Keratinocyte (primary cell): Measurements from ENCODE around the gene FASN. TPM values are rescaled to one million over a fixed set of nuclear protein-coding genes. Genes with fewer than 3 reads are reported as not detected.

Source experiments
- DNase-seq: peaks from one replicate; pipeline ENCODE4 v3.0.0-alpha.2; 2011; ENCODE audit warnings: low read depth, missing footprints, low spot score
- FAIRE-seq: peaks from 2 replicates; lab custom pipeline; 2011; peaks lifted over from hg19 to GRCh38; lab: Jason Lieb, UNC
- H2AFZ ChIP-seq: 2 replicates; pipeline ENCODE4 v1.6.0; 2012; ENCODE audit warnings: low read length, control low read depth, inconsistent platforms; ENCODE audit not compliant: control insufficient read depth
- H3K27ac ChIP-seq: 2 replicates; pipeline ENCODE4 v1.5.1; 2011; ENCODE audit warnings: low read length; ENCODE audit not compliant: control insufficient read depth, insufficient read depth
- H3K27me3 ChIP-seq: 3 replicates; pipeline ENCODE4 v1.6.0; 2011; ENCODE audit warnings: low read length; ENCODE audit not compliant: control insufficient read depth, insufficient read depth; ENCODE audit errors: extremely low read depth
- H3K36me3 ChIP-seq, 2 experiments: 2 replicates in 1 of 2; 3 replicates in 1 of 2; pipeline ENCODE4 v1.5.1; 2011; ENCODE audit warnings: low read length in 2 of 2, mild to moderate bottlenecking in 1 of 2; ENCODE audit not compliant: control insufficient read depth in 2 of 2, insufficient read depth in 2 of 2; ENCODE audit errors: extremely low read depth in 1 of 2
- H3K4me1 ChIP-seq: 3 replicates; pipeline ENCODE4 v1.5.1; 2011; ENCODE audit warnings: low read length; ENCODE audit not compliant: control insufficient read depth, insufficient read depth; ENCODE audit errors: extremely low read depth
- H3K4me2 ChIP-seq: 3 replicates; pipeline ENCODE4 v1.6.0; 2011; ENCODE audit warnings: low read depth, low read length; ENCODE audit not compliant: control insufficient read depth, insufficient read depth; ENCODE audit errors: extremely low read depth
- H3K4me3 ChIP-seq, 3 experiments: fragments of 200-600 bp in 1 of 3; sonication (generic) in 1 of 3; 2 replicates in 2 of 3; 3 replicates in 1 of 3; pipeline ENCODE4 v1.5.1; 2011 to 2016; ENCODE audit warnings: low read length in 3 of 3, mild to moderate bottlenecking in 3 of 3, control low read depth in 2 of 3, inconsistent platforms in 1 of 3, low read depth in 1 of 3, mixed read lengths in 1 of 3, mixed run types in 1 of 3, moderate library complexity in 1 of 3; ENCODE audit not compliant: control insufficient read depth in 2 of 3, insufficient read depth in 2 of 3; ENCODE audit errors: extremely low read depth in 1 of 3
- H3K79me2 ChIP-seq: 2 replicates; pipeline ENCODE4 v1.6.0; 2012; ENCODE audit warnings: low read length; ENCODE audit not compliant: control insufficient read depth, insufficient read depth
- H3K9ac ChIP-seq: 3 replicates; pipeline ENCODE4 v1.6.0; 2011; ENCODE audit warnings: low read length; ENCODE audit not compliant: control insufficient read depth, insufficient read depth; ENCODE audit errors: extremely low read depth
- H3K9me1 ChIP-seq: 3 replicates; pipeline ENCODE4 v1.6.0; 2011; ENCODE audit warnings: low read length; ENCODE audit not compliant: control insufficient read depth, insufficient read depth; ENCODE audit errors: extremely low read depth
- H3K9me3 ChIP-seq: 2 replicates; pipeline ENCODE4 v1.5.1; 2012; ENCODE audit warnings: low read depth, low read length; ENCODE audit not compliant: control insufficient read depth
- H4K20me1 ChIP-seq: 3 replicates; pipeline ENCODE4 v1.6.0; 2011; ENCODE audit warnings: low read length; ENCODE audit not compliant: control insufficient read depth, insufficient read depth; ENCODE audit errors: extremely low read depth
- EZH2 ChIP-seq: IDR thresholded peaks from one replicate; pipeline ENCODE4 v1.6.1; 2012; ENCODE audit warnings: inconsistent platforms, mild to moderate bottlenecking, low read length, moderate library complexity
- dilution Hi-C: fragments of 300-500 bp; cut with MboI; formaldehyde crosslinking; loops from one replicate; pipeline ENCODE4 v1.7.0; 2020; ENCODE audit warnings: low sequenced_read_pairs; ENCODE audit not compliant: extremely low pct_ligation_motif_present
- polyA plus RNA-seq, 5 experiments: library from polyadenylated mRNA; depleted of rRNA in 3 of 5; stranded (reverse) in 3 of 5; stranded (forward) in 1 of 5; unstranded in 1 of 5; fragments of >200 nt; gene quantifications; 1 replicate in 1 of 5; 2 replicates in 3 of 5; 3 replicates in 1 of 5; pipeline versions ENCODE4 v1.2.1 to v1.2.3, GENCODE V29; 2011 to 2012; ENCODE audit warnings: missing spikeins in 2 of 5, low read depth in 1 of 5, low replicate concordance in 1 of 5
- TF ChIP-seq, protein P1 (sequence below), 3 experiments: IDR thresholded peaks in 1 of 3; conservative IDR thresholded peaks in 1 of 3; optimal IDR thresholded peaks in 1 of 3; 2 replicates in 2 of 3; 3 replicates in 1 of 3; pipeline versions ENCODE3 to v1.5.1; 2011; ENCODE audit warnings: low read length in 3 of 3, mild to moderate bottlenecking in 3 of 3, moderate library complexity in 2 of 3, control low read depth in 1 of 3, inconsistent platforms in 1 of 3; ENCODE audit not compliant: insufficient read depth in 2 of 3; ENCODE audit errors: extremely low read depth in 1 of 3

Gene FASN
- polyA plus RNA-seq, 1 donor (not counting 4 experiments of a cell fraction or from before 2014, with no cell fraction given): 44.7 TPM

DNA sequence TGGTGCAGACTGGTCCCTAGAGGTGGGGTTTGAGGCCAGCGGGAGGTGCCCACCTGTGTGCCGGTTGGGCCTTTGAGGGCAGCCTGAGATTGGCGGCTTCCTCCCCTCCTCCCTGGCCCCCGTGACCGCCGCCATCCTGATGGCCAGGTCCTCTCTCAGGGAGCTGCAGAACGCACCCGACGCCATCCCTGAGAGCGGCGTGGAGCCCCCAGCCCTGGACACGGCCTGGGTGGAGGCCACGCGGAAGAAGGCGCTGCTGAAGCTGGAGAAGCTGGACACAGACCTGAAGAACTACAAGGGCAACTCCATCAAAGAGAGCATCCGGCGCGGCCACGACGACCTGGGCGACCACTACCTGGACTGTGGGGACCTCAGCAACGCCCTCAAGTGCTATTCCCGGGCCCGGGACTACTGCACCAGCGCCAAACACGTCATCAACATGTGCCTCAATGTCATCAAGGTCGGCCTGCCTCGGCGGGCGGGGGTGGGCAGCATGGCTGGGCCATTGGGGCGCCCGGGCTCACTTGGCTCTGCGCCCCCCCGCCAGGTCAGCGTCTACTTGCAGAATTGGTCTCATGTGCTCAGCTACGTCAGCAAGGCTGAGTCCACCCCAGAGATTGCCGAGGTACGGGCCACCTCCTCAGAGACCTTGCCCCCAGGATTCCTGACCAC, 43.5 kb downstream of the FASN start:
- Histone ChIP-seq H3K36me3 (peaks cover 24 to 33% of the 10 kb centered on the region in 2 experiments), H3K27ac (no peak overlapping the region), H2AFZ (no peak overlapping the region), H4K20me1 (no peaks in the 10 kb centered on the region), H3K79me2 (peaks cover 25% of the 10 kb centered on the region), H3K9me1 (no peaks in the 10 kb centered on the region), H3K9ac (no peak overlapping the region), H3K4me1 (peaks cover 11% of the 10 kb centered on the region), H3K27me3 (no peaks in the 10 kb centered on the region), H3K4me3 (no peak overlapping the region), H3K4me2 (no peak overlapping the region), H3K9me3 (no peaks in the 10 kb centered on the region)
- DNase-seq: no peak
- TF ChIP-seq EZH2: no peak
- TF ChIP-seq, protein P1, sequence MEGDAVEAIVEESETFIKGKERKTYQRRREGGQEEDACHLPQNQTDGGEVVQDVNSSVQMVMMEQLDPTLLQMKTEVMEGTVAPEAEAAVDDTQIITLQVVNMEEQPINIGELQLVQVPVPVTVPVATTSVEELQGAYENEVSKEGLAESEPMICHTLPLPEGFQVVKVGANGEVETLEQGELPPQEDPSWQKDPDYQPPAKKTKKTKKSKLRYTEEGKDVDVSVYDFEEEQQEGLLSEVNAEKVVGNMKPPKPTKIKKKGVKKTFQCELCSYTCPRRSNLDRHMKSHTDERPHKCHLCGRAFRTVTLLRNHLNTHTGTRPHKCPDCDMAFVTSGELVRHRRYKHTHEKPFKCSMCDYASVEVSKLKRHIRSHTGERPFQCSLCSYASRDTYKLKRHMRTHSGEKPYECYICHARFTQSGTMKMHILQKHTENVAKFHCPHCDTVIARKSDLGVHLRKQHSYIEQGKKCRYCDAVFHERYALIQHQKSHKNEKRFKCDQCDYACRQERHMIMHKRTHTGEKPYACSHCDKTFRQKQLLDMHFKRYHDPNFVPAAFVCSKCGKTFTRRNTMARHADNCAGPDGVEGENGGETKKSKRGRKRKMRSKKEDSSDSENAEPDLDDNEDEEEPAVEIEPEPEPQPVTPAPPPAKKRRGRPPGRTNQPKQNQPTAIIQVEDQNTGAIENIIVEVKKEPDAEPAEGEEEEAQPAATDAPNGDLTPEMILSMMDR (optimal IDR thresholded peaks at IDR 0.05 in 1 of 3, IDR thresholded peaks at IDR 0.05 in 1 of 3, conservative IDR thresholded peaks at IDR 0.05 in 1 of 3; ENCODE audit: extremely low read depth in 1 of 3, insufficient read depth in 2 of 3, low read length in 3 of 3): no peak
- dilution Hi-C loops: no loop called here
- no peak for FAIRE-seq

DNA sequence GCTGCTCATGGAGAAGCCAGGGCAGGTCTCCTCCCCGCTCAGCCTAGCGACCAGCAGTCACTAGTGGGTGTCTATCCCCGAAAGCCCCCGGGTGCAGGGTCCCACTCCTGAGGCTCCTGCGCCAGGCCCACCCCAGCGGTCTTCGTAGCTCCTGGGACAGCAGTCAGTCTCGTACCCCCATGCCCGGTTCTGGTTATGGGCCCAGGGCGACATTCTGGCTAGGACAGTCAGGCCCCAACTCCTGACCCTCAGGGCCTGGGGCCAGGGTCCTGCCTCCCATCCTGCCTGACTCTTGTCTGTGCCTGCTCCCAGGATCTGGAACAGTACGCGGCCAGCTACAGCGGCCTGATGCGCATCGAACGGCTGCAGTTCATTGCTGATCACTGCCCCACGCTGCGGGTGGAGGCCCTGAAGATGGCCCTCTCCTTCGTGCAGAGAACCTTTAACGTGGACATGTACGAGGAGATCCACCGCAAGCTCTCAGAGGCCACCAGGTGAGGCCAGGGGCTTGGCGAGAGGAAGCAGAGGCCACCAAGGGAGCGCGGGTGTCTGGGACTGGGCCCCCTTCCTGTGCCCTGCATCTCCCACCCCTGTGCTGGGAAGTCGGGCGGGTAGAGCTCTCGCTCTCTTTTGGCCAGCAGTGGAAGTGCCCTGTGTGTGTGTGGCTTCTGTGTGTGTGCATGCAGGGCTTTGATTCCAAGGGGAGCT, 44.3 kb downstream of the FASN start:
- Histone ChIP-seq H2AFZ (no peak overlapping the region), H3K27ac (no peak overlapping the region), H3K36me3 (peaks cover 24 to 30% of the 10 kb centered on the region in 2 experiments), H3K79me2 (peaks cover 25% of the 10 kb centered on the region), H3K4me1 (peaks cover 11% of the 10 kb centered on the region), H3K4me3 (no peak overlapping the region), H3K9me1 (no peaks in the 10 kb centered on the region), H3K4me2 (no peak overlapping the region), H3K9me3 (no peaks in the 10 kb centered on the region), H3K27me3 (no peaks in the 10 kb centered on the region), H3K9ac (no peak overlapping the region), H4K20me1 (no peaks in the 10 kb centered on the region)
- TF ChIP-seq, protein P1 (optimal IDR thresholded peaks at IDR 0.05 in 1 of 3, IDR thresholded peaks at IDR 0.05 in 1 of 3, conservative IDR thresholded peaks at IDR 0.05 in 1 of 3; ENCODE audit: extremely low read depth in 1 of 3, insufficient read depth in 2 of 3, low read length in 3 of 3): no peak
- no peak for TF ChIP-seq EZH2
- DNase-seq (no peak), FAIRE-seq (no peak)
- dilution Hi-C loops: no loop called here
